HG03039 (cell line): ENCODE results near the gene ETV6.
"Not testable (repeated sequence)": the region's sequence is repeated elsewhere in the genome, so short reads cannot be mapped to it uniquely, and the experiment has no call there.

Source experiments
- ATAC-seq: cut with Tn5 transposase; IDR thresholded peaks from one replicate; pipeline ENCODE4 v1.9.1; 2021; ENCODE audit warnings: mild to moderate bottlenecking, moderate library complexity; ENCODE audit not compliant: unreplicated experiment

ETV6 gene

GRCh38 chr12:11666131-11667050, 16.9 kb downstream of the ETV6 start:
- no peak for ATAC-seq

GRCh38 chr12:11667171-11667570, 17.7 kb downstream of the ETV6 start:
- ATAC-seq, result no peak

DNA sequence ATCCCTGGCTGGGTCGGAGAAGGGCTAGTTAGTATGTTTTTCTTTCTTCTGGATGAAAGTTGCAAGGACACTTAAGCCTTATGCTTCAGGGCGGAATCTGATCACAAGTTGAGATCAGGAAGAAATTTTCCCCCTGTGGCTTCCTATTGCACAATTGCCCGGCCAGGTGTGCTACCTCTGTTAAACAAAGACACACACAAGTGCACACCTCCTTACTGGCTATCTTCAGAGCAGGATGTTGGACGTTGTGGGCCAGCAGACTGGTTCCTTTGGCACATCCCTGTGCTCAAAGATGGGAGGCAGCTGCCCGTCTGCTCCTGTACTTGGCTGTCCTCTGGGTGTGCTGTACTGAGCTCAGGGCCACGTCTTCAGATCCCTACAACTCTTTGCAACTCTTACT, 19.1 kb downstream of the ETV6 start:
- ATAC-seq, result no peak

- no peak for ATAC-seq
Observed at GRCh38 chr12:11669348-11669747, 19.9 kb downstream of the ETV6 start.

GRCh38 chr12:11672256-11673191, 23.1 kb downstream of the ETV6 start:
- no peak for ATAC-seq

DNA sequence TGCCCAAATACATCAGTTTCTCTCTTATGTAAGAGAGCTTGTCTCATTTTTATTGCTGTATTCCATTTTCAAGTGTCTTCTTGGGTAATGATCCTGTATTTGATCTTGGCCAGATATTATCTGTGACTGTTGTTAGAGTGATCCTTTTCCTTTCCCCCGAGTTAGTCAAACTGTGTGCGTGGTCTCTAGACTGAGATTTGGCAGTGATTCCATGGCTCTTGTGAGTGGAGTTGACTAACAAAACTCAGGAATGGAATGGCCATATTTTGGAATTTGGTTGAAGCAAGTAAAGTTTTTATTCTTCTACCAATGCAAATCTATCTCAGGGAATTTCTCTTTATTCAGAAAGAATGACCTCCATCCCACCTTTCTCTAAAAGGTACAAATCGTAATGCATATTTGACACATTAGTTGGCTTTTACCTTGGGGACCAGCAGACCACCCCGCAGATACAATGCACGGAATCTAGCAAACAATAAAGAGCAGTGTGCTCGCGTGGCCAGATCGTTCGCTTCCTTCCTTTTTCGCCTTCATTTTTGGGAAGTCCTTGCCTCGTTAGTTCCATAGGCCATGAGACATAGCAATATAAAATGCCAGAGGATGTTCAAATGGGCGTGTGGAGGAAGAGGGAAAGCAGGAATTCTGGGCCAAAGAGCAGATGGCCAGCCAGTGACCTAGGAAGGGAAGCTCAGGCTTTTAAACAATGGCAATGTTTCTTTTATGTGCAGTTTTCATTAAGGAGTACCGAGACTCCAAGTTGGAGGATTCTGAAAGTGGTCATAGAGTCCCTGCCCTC, 24.4 kb downstream of the ETV6 start:
- no peak for ATAC-seq

DNA sequence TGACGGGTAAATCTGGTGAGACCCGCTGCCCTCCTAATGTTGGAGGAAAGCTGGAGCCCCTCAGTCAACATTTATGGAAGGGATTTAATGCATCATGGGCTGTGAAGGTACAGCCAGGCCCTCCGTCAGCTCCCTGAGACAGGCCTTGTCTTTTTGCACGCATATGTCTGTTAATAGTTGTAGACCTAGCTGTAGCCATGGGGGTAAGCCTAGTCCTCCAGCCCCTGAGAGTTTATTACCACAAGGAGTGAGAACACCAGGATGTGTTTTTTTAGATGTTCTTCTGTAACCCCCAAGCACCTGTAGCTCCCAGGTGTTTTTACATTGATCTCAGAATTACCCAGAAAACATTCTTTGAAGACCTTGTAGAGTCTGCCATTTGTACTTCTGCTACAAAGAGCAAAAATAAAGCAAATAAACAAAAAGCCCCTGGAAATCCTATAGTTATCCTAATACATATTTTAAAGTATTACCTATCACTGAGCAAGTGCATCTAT, 25.5 kb downstream of the ETV6 start:
- no peak for ATAC-seq

DNA sequence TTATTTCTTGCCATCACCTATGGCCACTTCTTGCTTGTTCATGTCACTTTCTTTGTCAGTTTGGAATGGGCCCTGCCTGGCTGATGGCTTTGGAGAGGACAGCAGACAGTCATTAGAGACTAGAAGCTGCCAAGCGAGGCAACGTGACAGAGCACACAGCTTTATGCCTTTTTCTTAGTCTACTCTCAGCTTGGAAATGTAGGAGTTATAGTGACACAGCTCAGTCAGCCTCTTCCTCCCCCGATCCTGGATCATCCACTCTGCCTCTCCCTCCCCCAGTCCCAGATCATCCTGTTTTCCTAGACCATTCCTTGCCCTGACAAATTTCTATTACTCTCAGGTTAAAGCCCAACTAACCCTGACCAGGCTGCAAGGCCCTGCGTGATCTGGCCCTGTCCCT, 26.6 kb downstream of the ETV6 start:
- ATAC-seq, result no peak

- ATAC-seq, result no peak
Observed at GRCh38 chr12:11677093-11677492, 27.6 kb downstream of the ETV6 start.

DNA sequence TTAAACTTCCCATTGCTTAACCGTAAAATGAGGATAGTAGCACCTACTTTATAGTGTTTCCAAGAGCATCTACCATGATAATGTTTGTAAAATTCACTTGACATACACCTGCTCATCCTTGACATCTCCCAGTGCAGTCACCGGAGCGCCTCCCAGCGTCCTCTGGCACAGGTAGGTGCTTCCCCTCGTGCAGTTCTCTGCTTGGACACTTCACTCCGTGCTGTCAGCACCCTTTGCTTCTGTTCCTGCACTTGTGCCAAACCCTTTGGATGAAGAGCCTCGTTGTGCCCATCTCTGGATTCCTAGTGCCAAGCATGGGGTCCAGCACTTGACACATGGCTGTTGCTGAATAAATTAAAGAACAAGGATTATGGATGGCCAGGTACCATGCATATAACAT, 28.3 kb downstream of the ETV6 start:
- no peak for ATAC-seq

GRCh38 chr12:11678781-11679180, 29.3 kb downstream of the ETV6 start:
- no peak for ATAC-seq

GRCh38 chr12:11681207-11681606, 31.7 kb downstream of the ETV6 start:
- ATAC-seq, result no peak

- not testable (repeated sequence) for ATAC-seq
Observed at GRCh38 chr12:11681695-11682094, 32.2 kb downstream of the ETV6 start.

- no peak for ATAC-seq
Observed at GRCh38 chr12:11684393-11684792, 34.9 kb downstream of the ETV6 start.

DNA sequence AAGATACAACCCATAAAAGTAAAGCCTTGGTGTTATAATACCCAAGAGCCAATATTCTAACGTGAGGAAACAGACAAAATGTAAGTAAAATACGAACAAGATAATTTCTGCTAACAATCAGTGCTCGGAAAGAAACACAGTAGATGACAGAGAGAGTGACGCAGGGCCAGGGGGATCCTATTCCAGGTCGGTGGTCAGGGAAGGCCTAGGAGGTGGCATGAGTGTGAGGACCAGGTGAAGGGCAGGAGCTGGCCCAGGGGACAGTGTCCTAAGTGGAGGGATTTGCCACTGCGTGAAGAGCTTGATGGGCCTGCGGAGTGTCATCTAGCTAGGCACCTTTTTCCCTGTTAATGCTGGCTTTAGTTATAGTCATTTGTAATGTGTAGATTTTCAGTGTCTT, 35.3 kb downstream of the ETV6 start:
- no peak for ATAC-seq

DNA sequence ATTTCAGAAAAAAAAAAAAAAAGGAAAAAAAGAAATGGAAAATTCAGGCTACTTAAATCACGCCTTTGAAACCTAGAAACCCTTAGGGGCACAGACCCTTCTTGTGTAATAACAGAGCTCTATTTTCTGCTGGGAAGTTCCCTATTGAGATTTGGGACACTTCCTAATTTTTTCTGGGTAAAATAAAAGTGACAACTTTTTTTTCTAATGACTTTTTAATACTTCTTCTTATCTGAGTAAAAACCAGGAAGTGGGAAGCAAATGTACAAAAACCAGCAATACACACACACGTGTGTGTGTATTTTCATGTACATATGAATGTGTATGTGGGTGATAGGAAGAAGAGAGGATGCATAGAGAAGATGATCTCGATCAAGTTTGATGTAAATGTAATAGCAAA, 35.8 kb downstream of the ETV6 start:
- ATAC-seq, result no peak

GRCh38 chr12:11685716-11686115, 36.2 kb downstream of the ETV6 start:
- no peak for ATAC-seq

DNA sequence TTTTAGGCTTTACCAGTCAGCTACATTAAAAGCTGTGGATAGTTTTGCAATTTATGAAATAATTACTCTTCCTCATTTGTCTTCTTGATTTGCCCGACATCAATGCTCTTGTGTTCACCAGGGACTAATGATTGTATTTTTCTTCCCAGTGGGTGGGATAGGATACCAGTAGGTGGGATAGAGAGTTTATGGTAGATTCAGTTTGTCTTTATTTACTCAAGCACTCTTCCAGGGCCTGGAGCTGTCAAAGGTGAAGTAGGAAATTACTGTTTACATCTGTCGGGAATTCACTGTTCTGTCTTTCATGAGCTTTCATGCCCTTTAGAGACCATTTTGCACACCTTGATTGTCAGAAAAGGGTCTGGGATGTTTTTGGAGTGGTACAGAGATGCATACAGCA, 36.6 kb downstream of the ETV6 start:
- no peak for ATAC-seq

- no peak for ATAC-seq
Observed at GRCh38 chr12:11687528-11687927, 38.1 kb downstream of the ETV6 start.

GRCh38 chr12:11688379-11688778, 38.9 kb downstream of the ETV6 start:
- ATAC-seq, result no peak

- no peak for ATAC-seq
Observed at GRCh38 chr12:11688831-11689230, 39.4 kb downstream of the ETV6 start.
